ENCODE measurements around the gene KCTD6. TPM values are rescaled to one million over a fixed set of nuclear protein-coding genes. Genes with fewer than 3 reads are reported as not detected.

The KCTD6 gene
- total RNA-seq, 4 donors from 2014 or later: 4.3 to 8.3 (median 5.8) TPM

- Histone ChIP-seq H3K4me3 (no peak overlapping the region), H3K4me1 (peaks cover 0 to 3% of the 10 kb centered on the region in 2 donors), H3K27ac (no peak overlapping the region), H3K9me3 (no peaks in the 10 kb centered on the region), H3K27me3 (no peaks in the 10 kb centered on the region), H3K36me3 (peaks cover 0 to 22% of the 10 kb centered on the region in 2 donors)
- DNase-seq (no peak), ATAC-seq (no peak)
- in situ Hi-C loops (cut with MboI; ENCODE audit: low sequenced_read_pairs in 4 of 4): no loop called here
- TF ChIP-seq CTCF (IDR thresholded peaks at IDR 0.05 in 4 of 5, conservative IDR thresholded peaks at IDR 0.05 in 1 of 5) (no peak), POLR2A (IDR thresholded peaks at IDR 0.05) (no peak)
- intact Hi-C loops (cut with DNase I; ENCODE audit: low total_unique reads): no loop called here
Observed at GRCh38 chr3:58507356-58508078, 15.6 kb downstream of the KCTD6 start.

GRCh38 chr3:58508437-58508836 lies 16.5 kb downstream of the KCTD6 start:
- intact Hi-C loops (cut with DNase I; ENCODE audit: low total_unique reads): no loop called here
- in situ Hi-C loops (cut with MboI; ENCODE audit: low sequenced_read_pairs in 4 of 4): no loop called here
- peaks cover 0 to 23% of the 10 kb centered on the region in 2 donors for H3K36me3 ChIP-seq

GRCh38 chr3:58514405-58514804 lies 22.5 kb downstream of the KCTD6 start:
- Histone ChIP-seq H3K27ac (no peak overlapping the region), H3K36me3 (peaks cover 0 to 12% of the 10 kb centered on the region in 2 donors), H3K4me3 (no peak overlapping the region), H3K4me1 (no peaks in the 10 kb centered on the region), H3K9me3 (no peaks in the 10 kb centered on the region), H3K27me3 (no peaks in the 10 kb centered on the region)
- DNase-seq (no peak), ATAC-seq (no peak)
- TF ChIP-seq POLR2A (IDR thresholded peaks at IDR 0.05) (no peak), CTCF (IDR thresholded peaks at IDR 0.05 in 4 of 5, conservative IDR thresholded peaks at IDR 0.05 in 1 of 5) (no peak)
- in situ Hi-C loops (cut with MboI; ENCODE audit: low sequenced_read_pairs in 4 of 4): no loop called here
- intact Hi-C loops (cut with DNase I; ENCODE audit: low total_unique reads): no loop called here

More at GRCh38 chr3:58508437-58508836, 16.5 kb downstream of the KCTD6 start:
- no peaks in the 10 kb centered on the region for H3K9me3 ChIP-seq
- H3K27me3 ChIP-seq: no peaks in the 10 kb centered on the region
- no peak for TF ChIP-seq CTCF (IDR thresholded peaks at IDR 0.05 in 4 of 5, conservative IDR thresholded peaks at IDR 0.05 in 1 of 5)
- no peak for TF ChIP-seq POLR2A (IDR thresholded peaks at IDR 0.05)
- H3K27ac ChIP-seq: no peak overlapping the region
- H3K4me1 ChIP-seq: peaks cover 0 to under 1% of the 10 kb centered on the region in 2 donors
- H3K4me3 ChIP-seq: no peak overlapping the region
- no peak for ATAC-seq
- DNase-seq: no peak

- Histone ChIP-seq H3K27ac (no peak overlapping the region), H3K4me1 (no peaks in the 10 kb centered on the region), H3K36me3 (peaks cover 0 to 6% of the 10 kb centered on the region in 2 donors), H3K4me3 (no peak overlapping the region), H3K27me3 (no peaks in the 10 kb centered on the region), H3K9me3 (no peaks in the 10 kb centered on the region)
- ATAC-seq (no peak), DNase-seq (no peak)
- TF ChIP-seq CTCF (IDR thresholded peaks at IDR 0.05 in 4 of 5, conservative IDR thresholded peaks at IDR 0.05 in 1 of 5) (no peak), POLR2A (IDR thresholded peaks at IDR 0.05) (no peak)
- intact Hi-C loops (cut with DNase I; ENCODE audit: low total_unique reads) (no loop called here), in situ Hi-C loops (cut with MboI; ENCODE audit: low sequenced_read_pairs in 4 of 4) (no loop called here)
Observed at GRCh38 chr3:58518291-58518789, 26.4 kb downstream of the KCTD6 start.
